Measurements from ENCODE around the gene RTF1.

GRCh38 chr15:41473418-41473817 lies 56.5 kb downstream of the RTF1 start:
- TF ChIP-seq ARNT (IDR thresholded peaks at IDR 0.05), result no peak
- TF ChIP-seq BHLHE40 (IDR thresholded peaks at IDR 0.05; ENCODE audit: borderline replicate concordance), result no peak
- no peak for TF ChIP-seq ZNF384 (IDR thresholded peaks at IDR 0.05)
- no peak for TF ChIP-seq FOXA1 (IDR thresholded peaks at IDR 0.05)
- no peak for TF ChIP-seq CTBP1 (IDR thresholded peaks at IDR 0.05; ENCODE audit: borderline replicate concordance)
- TF ChIP-seq, protein P1, sequence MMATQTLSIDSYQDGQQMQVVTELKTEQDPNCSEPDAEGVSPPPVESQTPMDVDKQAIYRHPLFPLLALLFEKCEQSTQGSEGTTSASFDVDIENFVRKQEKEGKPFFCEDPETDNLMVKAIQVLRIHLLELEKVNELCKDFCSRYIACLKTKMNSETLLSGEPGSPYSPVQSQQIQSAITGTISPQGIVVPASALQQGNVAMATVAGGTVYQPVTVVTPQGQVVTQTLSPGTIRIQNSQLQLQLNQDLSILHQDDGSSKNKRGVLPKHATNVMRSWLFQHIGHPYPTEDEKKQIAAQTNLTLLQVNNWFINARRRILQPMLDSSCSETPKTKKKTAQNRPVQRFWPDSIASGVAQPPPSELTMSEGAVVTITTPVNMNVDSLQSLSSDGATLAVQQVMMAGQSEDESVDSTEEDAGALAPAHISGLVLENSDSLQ (IDR thresholded peaks at IDR 0.05), result no peak
- TF ChIP-seq ELF4 (IDR thresholded peaks at IDR 0.05), result no peak
- no peak for TF ChIP-seq NFRKB (IDR thresholded peaks at IDR 0.05)
- no peak for TF ChIP-seq FOXM1 (IDR thresholded peaks at IDR 0.05; ENCODE audit: borderline replicate concordance)
- TF ChIP-seq TARDBP (IDR thresholded peaks at IDR 0.05), result no peak
- no peak for TF ChIP-seq FOXK2 (IDR thresholded peaks at IDR 0.05)
- no peak for TF ChIP-seq SUZ12 (IDR thresholded peaks at IDR 0.05)
- no peak for TF ChIP-seq SP1 (IDR thresholded peaks at IDR 0.05)
- TF ChIP-seq HDGF (IDR thresholded peaks at IDR 0.05; ENCODE audit: borderline replicate concordance), result no peak

All from HEK293T (cell line).